Fibroblast of mammary gland (primary cell): Measurements from ENCODE around the gene ZNF136.

ENCODE experiments used
- DNase-seq: peaks from one replicate; pipeline ENCODE4 v3.0.0-alpha.2; 2010; ENCODE audit warnings: low read depth
- H3K4me3 ChIP-seq: 2 replicates; pipeline ENCODE4 v1.5.1; 2011; ENCODE audit warnings: low read depth, mild to moderate bottlenecking, low read length, moderate library complexity; ENCODE audit not compliant: control insufficient read depth
- TF ChIP-seq, protein P1 (sequence below): conservative IDR thresholded peaks from 2 replicates; pipeline ENCODE4 v1.5.1; 2011; ENCODE audit warnings: low read depth, low read length, inconsistent platforms; ENCODE audit not compliant: control insufficient read depth, insufficient read depth

The ZNF136 gene

DNA sequence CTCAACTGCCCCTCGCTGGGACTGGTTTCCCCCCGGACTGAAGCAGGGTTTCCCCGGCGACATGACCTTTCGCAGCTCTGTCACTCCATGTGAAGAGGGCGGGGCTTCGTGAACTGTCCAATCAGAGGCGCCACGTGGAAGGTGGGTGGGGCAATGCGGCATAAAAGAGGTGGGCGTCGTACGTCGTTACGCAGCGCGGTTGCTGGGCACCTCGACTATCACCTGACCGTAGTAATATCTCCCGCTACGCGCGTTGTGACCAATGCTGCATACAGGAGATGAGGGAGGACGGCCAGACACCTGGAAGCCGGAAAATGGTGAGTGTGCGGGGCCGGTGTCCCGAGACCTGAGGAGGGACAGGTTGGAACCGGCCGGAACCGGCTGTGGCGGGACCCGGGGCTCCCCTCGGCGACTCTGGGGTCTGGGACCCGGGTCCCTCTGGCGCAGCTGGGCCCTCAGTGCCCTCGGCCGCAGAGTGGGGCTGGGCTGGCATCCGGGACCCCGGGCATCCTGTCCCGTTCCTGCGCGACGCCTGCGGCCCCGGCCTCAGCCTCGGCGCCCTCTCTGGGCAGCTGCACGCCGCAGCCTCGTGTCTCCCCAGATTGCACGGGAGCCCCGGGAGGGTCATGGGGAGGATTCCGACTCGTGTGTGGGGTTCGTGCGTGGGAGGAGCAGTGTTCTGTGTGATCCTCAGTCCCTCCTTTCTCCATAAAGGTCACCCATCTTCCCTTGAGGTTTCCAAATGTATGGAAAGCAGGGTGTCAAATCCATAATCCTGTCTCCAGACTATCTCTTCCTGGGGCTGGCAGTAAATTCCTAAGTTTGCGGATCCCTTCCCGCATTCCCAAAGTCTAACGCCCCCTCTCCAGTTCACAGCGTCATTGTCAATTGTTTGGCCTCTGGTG lies 32.2 kb downstream of the ZNF136 start:
- DNase-seq: peak; percentile 52
- peak overlapping the region; percentile 33 for H3K4me3 ChIP-seq
- TF ChIP-seq, protein P1, sequence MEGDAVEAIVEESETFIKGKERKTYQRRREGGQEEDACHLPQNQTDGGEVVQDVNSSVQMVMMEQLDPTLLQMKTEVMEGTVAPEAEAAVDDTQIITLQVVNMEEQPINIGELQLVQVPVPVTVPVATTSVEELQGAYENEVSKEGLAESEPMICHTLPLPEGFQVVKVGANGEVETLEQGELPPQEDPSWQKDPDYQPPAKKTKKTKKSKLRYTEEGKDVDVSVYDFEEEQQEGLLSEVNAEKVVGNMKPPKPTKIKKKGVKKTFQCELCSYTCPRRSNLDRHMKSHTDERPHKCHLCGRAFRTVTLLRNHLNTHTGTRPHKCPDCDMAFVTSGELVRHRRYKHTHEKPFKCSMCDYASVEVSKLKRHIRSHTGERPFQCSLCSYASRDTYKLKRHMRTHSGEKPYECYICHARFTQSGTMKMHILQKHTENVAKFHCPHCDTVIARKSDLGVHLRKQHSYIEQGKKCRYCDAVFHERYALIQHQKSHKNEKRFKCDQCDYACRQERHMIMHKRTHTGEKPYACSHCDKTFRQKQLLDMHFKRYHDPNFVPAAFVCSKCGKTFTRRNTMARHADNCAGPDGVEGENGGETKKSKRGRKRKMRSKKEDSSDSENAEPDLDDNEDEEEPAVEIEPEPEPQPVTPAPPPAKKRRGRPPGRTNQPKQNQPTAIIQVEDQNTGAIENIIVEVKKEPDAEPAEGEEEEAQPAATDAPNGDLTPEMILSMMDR: no peak

DNA sequence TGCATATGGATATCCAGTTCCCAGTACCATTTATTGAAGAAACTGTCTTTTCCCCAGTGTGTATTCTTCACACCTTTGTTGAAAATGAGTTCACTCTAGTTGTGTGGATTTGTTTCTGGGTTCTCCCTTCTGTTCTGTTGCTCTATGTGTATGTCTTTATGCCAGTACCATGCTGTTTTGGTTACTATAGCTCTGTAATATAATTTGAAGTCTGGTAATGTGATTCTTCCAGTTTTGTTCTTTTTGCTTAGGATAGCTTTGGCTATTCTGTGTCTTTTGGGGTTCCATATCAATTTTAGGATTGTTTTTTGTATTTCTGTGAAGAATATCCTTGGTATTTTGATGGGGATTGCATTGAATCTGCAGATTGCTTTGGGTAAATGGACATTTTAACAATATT lies 35.2 kb downstream of the ZNF136 start:
- TF ChIP-seq, protein P1: no peak
- no peak overlapping the region for H3K4me3 ChIP-seq
- DNase-seq: no peak

DNA sequence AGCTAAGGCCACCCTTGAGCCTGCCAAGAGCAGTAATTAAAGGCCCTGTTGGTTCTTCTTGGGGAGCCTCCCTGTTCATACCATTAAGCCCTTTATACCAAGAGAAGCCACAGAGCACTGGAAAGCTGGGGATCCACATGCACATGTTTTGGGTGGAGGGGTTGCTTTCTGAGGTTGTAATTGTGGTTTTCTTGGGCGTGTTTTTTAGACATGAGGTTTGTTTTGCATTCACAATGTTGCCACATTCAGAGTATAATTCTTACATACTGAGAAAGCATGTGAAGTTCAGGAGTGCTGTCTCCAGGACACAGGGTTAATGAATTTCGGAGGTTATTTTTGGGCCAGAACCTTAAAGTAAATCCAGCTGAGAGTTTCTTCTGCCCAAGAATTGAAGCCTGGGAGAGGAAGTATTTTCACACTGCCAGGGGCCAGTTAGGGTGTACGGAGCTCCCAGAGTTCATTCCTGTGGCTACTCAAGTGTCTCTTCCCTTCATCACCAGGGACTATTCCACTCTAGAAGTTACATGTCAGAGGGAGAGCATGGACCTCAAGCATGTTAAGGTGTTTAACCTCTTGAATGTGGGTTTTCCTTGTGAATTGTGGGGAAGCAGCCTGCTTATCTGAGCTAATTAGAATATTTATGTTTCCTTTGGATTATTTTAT lies 37.0 kb downstream of the ZNF136 start:
- TF ChIP-seq, protein P1: no peak
- no peak overlapping the region for H3K4me3 ChIP-seq
- no peak for DNase-seq

DNA sequence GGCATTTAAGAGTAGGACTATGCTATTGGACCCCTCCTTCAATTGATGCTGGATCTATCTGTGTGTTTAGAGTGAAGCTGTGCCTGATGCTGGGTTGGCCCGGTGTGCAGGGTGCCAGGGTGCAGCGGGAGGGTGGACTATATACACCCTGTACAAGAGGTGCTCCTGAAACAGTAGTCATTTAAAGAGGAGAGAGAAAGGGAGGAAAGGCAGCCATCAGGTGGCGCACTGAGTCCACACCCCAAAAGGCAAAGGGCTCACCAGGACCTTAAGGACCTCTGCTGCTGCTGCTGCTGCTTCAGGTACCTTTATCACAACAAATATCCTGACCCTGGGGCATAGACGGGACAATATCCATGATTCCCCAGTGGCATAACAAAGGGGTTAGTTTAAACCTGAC lies 39.4 kb downstream of the ZNF136 start:
- H3K4me3 ChIP-seq: no peak overlapping the region
- no peak for DNase-seq
- TF ChIP-seq, protein P1: no peak

DNA sequence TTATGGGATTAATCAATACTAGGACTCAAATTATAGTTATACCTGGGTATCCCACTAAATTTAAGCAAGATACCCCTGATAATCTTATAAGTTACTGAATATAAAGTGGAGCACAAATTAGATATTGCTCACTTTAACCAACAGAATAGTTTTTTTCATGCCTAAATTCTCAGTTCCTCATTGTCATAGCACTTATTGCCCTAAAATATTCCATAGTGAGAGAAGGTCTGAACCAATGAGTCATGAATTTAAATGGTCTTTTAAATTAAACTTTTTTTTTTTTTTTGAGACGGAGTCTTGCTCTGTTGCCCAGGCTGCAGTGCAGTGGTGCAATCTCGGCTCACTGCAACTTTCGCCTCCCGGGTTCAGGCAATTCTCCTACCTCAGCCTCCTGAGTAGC lies 42.4 kb downstream of the ZNF136 start:
- TF ChIP-seq, protein P1: no peak
- no peak overlapping the region for H3K4me3 ChIP-seq
- DNase-seq: no peak

DNA sequence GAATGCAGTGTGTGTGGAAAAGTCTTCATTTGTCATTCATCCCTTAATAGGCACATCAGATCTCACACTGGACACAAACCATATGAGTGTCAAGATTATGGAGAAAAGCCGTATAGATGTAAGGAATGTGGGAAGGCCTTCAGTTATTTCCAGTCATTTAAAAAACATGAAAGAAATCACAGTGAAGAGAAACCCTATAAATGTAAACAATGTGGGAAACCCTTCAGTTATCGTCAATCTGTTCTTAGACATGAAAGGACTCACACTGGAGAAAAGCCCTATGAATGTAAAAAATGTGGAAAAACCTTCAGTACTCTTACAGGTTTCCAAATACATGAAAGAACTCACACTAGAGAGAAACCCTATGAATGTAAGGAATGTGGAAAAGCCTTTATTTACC lies 45.3 kb downstream of the ZNF136 start:
- no peak for DNase-seq
- no peak overlapping the region for H3K4me3 ChIP-seq
- TF ChIP-seq, protein P1: no peak

DNA sequence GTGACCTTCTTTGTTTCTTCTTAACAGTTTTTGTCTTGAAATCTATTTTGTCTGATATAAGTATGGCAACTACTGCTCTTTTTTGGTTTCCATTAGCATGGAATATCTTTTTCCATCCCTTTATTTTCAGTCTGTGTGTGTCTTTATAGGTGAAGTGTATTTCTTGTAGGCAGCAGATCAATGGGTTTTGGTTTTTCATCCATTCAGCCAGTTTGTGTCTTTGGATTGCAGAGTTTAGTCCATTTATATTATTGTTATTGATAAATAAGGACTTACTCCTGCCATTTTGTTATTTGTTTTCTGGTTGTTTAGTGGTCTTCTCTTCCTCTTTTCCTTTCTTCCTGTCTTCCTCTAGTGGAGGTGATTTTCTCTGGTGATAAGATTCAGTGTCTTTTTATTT lies 54.4 kb downstream of the ZNF136 start:
- H3K4me3 ChIP-seq: no peak overlapping the region
- TF ChIP-seq, protein P1: no peak
- DNase-seq: no peak
